Stimulated activated CD4-positive, alpha-beta T cell treated with anti-CD3 and anti-CD28 coated beads, Interleukin-1b, Interleukin-23, amount 100 ng/mL, for 1 hour (primary cell): Measurements from ENCODE around the gene CXorf49.
"Not testable (repeated sequence)": the region's sequence is repeated elsewhere in the genome, so short reads cannot be mapped to it uniquely, and the experiment has no call there.

ENCODE experiments used
- DNase-seq, 2 donors: peaks; one replicate each; pipeline ENCODE4 v3.0.0-alpha.2; 2020; ENCODE audit warnings: low read depth in 2 of 2

CXorf49 gene

DNA sequence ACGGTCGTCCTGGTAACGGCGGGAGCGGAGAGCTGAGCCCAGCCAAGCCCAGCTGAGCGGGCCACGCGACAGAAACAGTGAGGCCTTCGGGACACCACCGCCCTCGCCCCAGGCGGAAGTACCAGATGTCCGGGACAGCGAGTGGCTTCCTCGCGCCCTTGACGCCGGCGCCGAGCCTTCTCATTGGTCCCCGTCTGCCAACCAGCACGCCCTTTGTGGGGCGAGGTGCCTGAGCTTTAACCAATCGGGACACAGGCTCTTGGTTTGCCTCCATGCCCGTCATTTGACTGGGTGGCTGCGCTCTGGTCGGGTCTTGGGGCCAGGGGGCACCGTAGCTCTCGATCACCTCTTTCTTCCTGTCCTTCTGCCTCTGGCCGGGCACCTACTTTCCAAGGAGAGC lies at the start of gene CXorf49:
Gene CXorf49 (minus strand): TSS at position 101 of the 400 bp plus-strand sequence. CDS start 134 bp downstream, outside the sequence.
- not testable (repeated sequence) for DNase-seq

DNA sequence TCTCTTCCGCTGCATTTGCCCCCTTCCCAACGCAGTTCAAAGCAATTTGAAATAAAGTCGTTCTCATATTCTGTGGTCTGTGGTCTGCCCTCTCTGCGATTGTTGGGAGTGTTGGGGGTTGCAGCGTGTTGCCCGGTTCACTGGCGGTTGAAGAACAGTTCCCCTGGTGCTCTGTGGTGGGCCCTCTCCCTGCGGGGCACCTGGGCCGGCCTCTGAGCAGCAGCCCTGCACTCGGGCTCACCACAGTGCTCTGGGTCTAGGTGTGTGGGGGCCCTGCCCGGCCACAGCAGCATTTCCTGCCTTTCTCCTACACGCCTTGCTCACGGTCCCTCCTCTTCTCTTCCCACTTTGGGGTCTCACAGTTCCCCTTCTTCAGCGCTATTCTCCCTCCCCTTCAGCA lies 49.0 kb upstream of the CXorf49 start:
- DNase-seq: not testable (repeated sequence)

DNA sequence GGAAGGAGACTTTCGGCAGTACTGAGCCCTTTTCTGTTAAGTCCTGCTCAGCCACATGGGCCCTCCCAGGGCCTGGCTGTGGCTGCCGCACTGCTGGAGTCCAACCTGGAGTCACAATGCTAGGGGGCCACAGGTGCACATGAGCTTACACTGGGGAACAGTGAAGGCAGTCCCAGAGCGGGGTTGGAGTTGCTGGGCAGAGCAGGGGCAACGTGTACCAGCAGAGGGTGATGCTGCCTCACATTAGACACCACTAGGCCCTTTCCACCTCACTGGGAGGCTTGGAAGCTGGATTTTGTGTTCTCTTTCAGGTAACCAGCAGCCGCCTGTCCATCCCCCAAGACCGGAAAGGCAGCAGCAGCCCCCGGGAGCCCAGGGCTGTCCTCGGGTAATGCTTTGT lies 47.5 kb upstream of the CXorf49 start:
- not testable (repeated sequence) for DNase-seq

DNA sequence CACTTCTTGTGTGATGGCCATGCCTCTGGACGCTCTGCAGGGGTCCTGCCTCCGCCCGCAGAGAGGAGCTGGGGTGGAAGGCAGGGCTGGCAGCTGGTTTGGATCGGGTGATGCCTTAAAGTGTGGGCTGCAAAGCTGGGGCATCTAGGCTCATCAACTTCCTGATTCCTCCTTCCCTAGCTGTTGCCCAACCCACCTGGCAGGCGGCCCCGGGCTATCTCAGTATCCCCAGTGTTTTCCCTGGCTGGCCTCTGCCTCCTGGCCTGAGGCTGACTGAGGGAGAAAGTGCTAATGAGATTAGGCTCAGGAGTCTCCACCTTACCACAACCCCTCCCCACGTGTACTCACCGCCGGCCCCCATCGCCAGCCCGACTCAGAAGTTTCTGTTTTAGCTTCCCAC lies 46.7 kb upstream of the CXorf49 start:
- not testable (repeated sequence) for DNase-seq

DNA sequence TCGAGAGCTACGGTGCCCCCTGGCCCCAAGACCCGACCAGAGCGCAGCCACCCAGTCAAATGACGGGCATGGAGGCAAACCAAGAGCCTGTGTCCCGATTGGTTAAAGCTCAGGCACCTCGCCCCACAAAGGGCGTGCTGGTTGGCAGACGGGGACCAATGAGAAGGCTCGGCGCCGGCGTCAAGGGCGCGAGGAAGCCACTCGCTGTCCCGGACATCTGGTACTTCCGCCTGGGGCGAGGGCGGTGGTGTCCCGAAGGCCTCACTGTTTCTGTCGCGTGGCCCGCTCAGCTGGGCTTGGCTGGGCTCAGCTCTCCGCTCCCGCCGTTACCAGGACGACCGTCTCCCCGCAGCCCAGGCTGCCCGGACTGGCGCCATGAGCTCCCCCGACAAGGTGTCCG lies 45.0 kb upstream of the CXorf49 start, which contains the start of gene CXorf49B:
Gene CXorf49B (plus strand): TSS at position 301 of the 400 bp plus-strand sequence. CDS start 75 bp downstream, at position 376.
- not testable (repeated sequence) for DNase-seq

DNA sequence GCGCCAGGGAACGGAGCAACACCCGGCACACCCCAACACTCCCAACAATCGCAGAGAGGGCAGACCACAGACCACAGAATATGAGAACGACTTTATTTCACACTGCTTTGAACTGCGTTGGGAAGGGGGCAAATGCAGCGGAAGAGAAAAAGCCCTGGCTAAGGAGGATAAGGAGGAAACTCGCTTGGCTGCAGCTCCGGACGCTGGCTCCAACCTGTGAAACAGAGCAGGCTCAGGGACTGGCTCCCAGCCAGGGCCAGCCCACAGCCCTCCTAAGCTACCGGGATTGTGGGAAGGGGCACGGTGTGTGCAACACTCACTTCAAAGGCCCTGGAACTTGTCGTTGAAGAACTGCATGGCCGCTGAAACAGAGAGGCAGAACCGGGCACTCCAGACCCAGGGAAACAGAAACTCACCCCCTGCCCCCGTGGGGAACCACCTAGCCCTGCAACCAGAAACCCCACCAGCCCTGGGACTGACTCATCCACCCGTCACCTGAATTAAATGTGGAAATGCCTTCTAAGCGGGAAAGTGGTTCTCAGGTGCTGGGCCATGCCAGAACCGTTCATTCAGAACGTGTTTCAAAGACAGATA lies 42.7 kb upstream of the CXorf49 start:
- DNase-seq: not testable (repeated sequence)

DNA sequence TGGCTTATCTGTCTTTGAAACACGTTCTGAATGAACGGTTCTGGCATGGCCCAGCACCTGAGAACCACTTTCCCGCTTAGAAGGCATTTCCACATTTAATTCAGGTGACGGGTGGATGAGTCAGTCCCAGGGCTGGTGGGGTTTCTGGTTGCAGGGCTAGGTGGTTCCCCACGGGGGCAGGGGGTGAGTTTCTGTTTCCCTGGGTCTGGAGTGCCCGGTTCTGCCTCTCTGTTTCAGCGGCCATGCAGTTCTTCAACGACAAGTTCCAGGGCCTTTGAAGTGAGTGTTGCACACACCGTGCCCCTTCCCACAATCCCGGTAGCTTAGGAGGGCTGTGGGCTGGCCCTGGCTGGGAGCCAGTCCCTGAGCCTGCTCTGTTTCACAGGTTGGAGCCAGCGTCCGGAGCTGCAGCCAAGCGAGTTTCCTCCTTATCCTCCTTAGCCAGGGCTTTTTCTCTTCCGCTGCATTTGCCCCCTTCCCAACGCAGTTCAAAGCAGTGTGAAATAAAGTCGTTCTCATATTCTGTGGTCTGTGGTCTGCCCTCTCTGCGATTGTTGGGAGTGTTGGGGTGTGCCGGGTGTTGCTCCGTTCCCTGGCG lies 2.3 kb upstream of the CXorf49 start:
- not testable (repeated sequence) for DNase-seq

DNA sequence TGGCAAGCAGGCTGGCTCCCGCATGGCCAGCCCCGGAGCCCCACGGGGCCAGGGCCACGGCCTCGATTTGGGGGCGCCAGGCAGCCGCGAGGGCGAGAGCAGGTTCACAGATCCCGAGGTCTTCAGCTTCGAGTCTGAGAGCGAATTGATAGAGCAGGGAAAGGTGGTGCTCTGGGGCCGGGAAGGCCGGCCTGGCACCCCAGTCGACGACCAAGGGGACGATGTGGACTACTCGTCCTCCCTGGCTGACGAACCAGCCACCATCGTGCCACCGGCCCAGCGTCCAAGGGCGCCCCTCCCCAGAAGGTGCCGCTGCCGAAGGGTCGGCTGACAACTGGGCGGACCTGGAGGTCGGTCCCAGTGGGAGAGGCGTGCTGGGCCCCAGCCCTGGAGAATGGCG lies 1.1 kb upstream of the CXorf49 start:
- not testable (repeated sequence) for DNase-seq

DNA sequence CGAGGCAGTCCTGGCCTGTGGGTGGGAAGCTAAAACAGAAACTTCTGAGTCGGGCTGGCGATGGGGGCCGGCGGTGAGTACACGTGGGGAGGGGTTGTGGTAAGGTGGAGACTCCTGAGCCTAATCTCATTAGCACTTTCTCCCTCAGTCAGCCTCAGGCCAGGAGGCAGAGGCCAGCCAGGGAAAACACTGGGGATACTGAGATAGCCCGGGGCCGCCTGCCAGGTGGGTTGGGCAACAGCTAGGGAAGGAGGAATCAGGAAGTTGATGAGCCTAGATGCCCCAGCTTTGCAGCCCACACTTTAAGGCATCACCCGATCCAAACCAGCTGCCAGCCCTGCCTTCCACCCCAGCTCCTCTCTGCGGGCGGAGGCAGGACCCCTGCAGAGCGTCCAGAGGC lies 1.8 kb downstream of the CXorf49 start:
- DNase-seq: not testable (repeated sequence)

DNA sequence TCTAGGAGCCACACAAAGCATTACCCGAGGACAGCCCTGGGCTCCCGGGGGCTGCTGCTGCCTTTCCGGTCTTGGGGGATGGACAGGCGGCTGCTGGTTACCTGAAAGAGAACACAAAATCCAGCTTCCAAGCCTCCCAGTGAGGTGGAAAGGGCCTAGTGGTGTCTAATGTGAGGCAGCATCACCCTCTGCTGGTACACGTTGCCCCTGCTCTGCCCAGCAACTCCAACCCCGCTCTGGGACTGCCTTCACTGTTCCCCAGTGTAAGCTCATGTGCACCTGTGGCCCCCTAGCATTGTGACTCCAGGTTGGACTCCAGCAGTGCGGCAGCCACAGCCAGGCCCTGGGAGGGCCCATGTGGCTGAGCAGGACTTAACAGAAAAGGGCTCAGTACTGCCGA lies 2.5 kb downstream of the CXorf49 start:
- DNase-seq: not testable (repeated sequence)

DNA sequence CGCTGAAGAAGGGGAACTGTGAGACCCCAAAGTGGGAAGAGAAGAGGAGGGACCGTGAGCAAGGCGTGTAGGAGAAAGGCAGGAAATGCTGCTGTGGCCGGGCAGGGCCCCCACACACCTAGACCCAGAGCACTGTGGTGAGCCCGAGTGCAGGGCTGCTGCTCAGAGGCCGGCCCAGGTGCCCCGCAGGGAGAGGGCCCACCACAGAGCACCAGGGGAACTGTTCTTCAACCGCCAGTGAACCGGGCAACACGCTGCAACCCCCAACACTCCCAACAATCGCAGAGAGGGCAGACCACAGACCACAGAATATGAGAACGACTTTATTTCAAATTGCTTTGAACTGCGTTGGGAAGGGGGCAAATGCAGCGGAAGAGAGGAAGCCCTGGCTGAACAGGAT lies 4.0 kb downstream of the CXorf49 start:
- not testable (repeated sequence) for DNase-seq

DNA sequence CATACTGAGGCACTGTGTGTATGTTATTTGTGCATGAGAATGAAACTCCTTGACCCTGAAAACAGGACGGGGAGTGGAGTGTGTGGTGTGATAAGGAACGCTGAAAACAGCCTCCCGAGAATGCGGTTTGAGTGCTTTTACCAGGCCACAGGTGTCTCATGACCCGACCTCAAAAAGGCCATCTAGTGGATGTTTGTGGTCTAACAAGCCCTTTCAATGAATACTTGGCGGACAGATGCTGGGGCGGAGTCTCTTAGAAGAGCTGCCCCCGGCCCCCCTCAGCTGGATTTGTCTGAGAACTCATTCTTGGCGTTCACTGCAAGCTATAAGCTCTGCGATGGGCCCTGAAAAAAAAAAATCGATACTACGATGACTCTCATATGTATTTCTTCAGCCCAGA lies 15.2 kb downstream of the CXorf49 start:
- DNase-seq: not testable (repeated sequence)

DNA sequence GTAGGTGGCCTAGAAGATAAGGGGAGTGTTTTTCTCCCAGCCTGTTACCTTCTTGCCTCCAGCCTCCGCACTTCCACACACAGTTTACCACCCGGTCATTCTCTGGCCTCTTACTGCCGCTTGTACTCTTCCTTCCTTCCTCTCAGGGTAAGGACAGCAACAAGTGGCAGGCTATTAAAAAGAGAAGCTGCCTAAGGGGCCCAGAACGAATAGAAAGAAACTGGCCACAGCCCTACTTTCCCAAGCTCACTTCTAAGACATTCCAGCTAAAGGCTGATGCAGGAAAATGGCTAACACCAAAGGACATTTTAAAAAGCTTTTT lies 19.1 kb downstream of the CXorf49 start:
- DNase-seq: not testable (repeated sequence)

DNA sequence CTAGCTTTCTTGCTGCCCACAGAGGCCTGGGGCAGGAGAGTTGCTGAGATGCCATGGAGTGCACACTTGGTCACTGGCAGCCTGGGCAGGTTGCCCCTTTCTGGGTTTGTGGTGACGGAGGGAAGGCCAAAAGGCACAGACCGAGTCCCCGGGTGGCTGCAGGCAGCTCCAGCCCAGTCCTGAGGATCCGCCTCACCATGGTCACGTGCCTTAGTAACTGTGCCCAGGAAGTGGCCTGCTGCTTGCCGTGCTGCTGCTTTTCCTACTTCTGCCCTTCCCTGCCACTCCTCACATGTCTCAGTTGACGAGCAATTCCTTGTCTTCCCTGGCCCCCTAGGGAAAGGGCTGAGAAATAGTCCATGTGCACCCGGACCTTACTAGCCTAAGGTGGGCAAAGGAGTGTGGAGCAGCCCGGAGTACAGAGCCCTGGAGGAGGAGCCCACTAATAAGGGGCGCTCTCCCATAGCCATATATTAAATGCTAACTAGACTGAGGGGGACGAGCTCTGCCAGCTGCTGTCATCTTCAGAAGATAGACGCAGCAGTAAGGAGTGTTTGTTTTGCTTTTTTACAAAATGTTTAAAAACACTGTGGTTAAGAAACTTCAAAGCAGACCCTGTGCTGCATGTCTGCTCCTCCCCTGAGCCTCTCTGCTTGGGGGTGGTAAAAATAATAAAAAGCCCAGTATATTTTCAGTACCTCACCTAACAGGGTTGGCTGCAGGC lies 19.6 kb downstream of the CXorf49 start:
- not testable (repeated sequence) for DNase-seq

DNA sequence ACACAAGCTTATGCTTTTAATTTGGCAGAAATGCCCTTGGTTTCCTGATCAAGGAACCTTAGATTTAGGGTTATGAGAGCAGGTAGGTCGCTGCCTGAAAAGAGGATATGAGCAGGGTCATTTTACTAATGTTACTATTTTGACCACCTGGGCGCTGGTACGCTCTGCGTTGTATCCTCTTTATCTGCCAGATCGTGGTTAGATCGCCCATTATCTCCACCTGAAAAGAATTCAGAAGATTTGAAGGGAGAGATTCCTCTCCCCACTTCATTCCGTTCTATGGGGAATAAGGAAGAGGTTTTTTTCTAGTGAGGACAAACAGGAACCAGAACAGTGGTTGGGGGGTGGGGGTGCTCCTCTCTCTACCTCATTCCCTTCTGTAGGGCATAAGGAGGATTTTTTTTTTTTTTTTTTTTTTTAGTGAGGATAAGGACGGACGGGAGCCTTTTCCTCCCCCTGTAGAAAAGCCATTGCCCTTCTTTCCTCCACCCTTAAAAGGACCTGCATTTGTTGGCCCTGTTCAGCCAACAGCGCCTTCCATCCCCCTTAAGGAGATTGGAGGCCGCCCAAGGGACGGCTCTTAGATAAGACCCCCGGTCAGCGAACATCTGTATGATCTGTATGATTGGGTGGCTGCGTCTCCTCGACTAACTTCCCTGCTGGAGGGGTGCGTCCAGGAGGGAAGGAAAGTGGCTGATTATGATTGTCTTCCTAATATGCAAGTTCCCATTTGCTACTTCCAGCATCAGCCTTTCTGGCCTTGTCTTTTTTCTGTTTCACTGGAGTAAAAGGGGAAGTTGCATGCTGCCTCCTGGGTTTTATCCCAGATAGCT lies 20.4 kb downstream of the CXorf49 start:
- not testable (repeated sequence) for DNase-seq

DNA sequence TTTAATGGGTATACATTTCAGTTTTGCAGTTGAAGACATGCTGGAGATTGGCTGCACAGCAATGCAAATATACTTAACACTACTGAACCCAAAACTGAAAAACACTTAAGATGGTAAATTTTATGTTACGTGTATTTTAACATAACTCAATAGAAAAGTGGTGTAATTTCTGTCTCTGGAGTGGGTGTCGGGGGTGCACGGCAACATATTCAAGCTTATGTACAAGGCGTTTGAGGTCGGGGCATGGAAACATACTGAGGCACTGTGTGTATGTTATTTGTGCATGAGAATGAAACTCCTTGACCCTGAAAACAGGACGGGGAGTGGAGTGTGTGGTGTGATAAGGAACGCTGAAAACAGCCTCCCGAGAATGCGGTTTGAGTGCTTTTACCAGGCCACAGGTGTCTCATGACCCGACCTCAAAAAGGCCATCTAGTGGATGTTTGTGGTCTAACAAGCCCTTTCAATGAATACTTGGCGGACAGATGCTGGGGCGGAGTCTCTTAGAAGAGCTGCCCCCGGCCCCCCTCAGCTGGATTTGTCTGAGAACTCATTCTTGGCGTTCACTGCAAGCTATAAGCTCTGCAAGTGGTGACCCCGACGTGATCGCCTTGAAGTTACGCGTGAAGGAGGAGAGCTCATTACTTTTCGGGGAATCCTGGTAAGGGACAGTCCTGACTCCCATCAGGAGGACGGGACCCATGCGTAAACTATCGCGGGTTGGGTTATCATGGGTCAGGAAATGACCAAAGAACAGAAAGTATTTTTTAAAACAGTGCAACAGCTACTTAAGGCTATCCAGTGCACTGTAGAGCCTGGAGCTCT lies 21.2 kb downstream of the CXorf49 start:
- DNase-seq: not testable (repeated sequence)

DNA sequence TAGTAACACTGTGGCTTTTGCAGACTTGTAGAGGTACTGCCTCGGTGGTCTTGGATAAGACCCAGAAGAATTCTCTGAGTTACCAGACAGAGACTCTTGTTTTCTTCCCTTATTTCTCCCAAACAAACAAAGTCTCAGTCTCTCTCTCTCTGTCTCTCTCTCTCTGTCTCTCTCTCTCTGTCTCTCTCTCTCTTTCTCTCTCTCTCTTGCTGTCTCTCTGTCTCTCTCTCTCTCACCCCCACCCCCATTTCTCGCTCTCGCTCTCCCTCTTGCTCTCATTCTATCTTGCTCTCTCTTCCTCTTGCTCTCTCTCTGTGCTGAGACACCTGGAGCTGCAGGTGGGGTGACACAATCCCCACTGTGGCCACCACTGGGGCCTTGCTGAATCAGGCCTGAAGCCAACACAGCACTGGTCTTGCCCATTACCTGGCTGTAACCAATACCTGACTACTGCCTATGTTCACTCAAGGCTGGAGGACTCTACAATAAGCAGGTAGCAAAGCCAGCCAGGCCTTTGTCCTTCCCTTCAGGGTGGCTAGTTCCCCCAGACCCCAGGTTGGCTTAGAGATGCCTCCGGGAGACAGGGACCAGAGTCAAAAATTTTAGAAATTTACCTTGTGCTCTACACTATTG lies 38.4 kb downstream of the CXorf49 start:
- no peak for DNase-seq

DNA sequence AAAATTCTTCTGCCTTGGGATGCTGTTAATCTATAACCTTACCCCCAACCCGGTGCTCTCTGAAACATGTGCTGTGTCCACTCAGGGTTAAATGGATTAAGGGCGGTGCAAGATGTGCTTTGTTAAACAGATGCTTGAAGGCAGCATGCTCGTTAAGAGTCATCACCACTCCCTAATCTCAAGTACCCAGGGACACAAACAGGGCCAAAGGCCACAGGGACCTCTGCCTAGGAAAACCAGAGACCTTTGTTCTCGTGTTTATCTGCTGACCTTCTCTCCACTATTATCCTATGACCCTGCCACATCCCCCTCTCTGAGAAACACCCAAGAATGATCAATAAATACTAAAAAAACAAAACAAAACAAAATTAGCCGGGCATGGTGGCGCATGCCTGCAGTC lies 40.9 kb downstream of the CXorf49 start:
- not testable (repeated sequence) for DNase-seq

DNA sequence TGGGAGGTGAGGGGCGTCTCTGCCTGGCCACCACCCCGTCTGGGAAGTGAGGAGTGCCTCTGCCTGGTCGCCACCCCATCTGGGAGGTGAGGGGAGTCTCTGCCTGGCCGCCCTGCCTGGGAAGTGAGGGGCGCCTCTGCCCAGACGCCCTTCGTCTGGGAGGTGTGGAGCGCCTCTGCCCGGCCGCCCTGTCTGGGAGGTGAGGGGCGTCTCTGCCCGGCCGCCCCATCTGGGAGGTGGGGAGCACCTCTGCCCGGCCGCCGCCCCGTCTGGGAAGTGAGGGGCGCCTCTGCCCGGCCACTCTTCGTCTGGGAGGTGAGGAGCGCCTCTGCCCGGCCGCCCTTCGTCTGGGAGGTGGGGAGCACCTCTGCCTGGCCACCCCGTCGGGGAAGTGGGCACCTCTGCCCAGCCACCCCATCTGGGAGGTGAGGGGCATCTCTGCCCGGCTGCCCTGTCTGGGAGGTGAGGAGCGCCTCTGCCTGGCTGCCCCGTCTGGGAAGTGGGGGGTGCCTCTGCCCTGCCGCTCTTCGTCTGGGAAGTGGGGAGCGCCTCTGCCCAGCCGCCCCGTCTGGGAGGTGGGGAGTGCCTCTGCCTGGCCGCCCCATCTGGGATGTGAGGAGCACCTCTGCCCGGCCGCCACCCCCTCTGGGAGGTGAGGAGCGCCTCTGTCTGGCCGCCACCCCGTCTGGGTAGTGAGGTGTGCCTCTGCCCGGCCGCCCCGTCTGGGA lies 41.9 kb downstream of the CXorf49 start:
- not testable (repeated sequence) for DNase-seq

DNA sequence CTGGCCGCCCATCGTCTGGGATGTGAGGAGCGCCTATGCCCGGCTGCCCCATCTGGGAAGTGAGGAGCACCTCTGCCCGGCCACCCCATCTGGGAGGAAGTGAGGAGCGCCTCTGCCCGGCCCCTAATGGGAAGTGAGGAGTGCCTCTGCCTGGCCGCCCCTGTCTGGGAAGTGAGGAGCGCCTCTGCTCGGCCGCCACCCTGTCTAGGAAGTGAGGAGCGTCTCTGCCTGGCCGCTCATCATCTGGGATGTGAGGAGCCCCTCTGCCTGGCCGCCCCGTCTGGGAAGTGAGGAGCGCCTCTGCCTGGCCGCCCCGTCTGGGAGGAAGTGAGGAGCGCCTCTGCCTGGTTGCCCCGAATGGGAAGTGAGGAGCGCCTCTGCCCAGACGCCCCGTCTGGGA lies 42.4 kb downstream of the CXorf49 start:
- DNase-seq: not testable (repeated sequence)
